Ovary (tissue), 3 donors: ENCODE data around the gene AKAP8L.

ENCODE experiments used
- CTCF ChIP-seq, 3 donors: fragments of 450-650 bp in 2 of 3; fragments of 200-600 bp in 1 of 3; IDR thresholded peaks; one replicate each; pipeline versions ENCODE4 v1.5.1 to v1.8.0; 2016 to 2022; ENCODE audit warnings: antibody characterized with exemption in 3 of 3, mild to moderate bottlenecking in 1 of 3
- EP300 ChIP-seq: sonication (generic); formaldehyde crosslinking; IDR thresholded peaks from one replicate; pipeline ENCODE4 v1.6.1; 2017; ENCODE audit warnings: antibody characterized with exemption
- POLR2A ChIP-seq: fragments of 450-650 bp; IDR thresholded peaks from one replicate; pipeline ENCODE4 v1.6.1; 2017; ENCODE audit warnings: antibody characterized with exemption, mild to moderate bottlenecking, moderate library complexity
- donor health status: DM: no; HTN: no; CAD: no.

DNA sequence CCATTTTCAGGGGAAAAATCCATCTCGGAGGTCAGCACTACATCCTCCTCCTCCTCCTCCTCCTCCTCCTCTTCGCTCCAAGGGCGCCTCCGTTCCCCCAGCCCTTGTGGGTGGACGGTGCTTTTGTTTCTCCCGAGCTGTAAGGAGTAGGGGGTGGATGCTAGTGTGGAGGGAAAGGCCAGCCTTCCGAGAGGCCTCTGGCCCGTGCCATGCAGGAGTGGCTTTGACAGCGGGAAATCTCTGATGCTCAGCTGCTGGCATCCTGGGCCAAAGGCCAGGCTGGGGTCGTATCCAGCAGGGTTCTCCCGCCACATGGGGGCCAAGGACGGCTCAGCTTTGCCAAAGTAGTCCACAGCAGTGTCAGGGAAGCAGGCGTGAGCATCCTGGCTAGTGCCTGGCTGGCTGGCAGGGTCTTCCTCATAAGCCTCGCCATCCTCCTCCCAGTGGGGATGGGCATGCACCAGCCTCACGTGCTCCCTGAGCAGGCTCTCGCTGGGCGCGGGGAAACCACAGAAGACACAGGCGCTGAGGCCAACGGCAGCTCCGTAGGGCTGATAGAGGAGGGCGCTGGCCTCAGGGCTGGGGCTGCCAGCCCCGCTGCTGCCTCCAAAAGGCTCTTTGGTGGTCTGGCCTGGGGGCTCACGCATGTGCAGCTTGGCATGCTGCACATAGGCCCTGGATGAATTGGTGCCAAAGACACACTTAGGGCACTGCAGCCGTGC is 20.5 kb upstream of the AKAP8L start:
- TF ChIP-seq CTCF (IDR thresholded peaks at IDR 0.05): no peak
- TF ChIP-seq EP300: no peak
- TF ChIP-seq POLR2A: no peak
